GM12874 (cell line): ENCODE data around the gene GTF2H1.

Source experiments
- CTCF ChIP-seq: IDR thresholded peaks from 2 replicates; pipeline ENCODE4 v1.5.1; 2011; ENCODE audit warnings: low read depth, mild to moderate bottlenecking, control low read depth, low read length, moderate library complexity; ENCODE audit not compliant: insufficient read depth

The GTF2H1 gene

GRCh38 chr11:18379201-18379600 is 56.8 kb downstream of the GTF2H1 start:
- no peak for TF ChIP-seq CTCF

GRCh38 chr11:18383388-18384156 is 61.2 kb downstream of the GTF2H1 start:
- no peak for TF ChIP-seq CTCF

- TF ChIP-seq CTCF, result no peak
These were observed 61.8 kb downstream of the GTF2H1 start for GRCh38 chr11:18384157-18384641.

GRCh38 chr11:18390088-18390487 is 67.7 kb downstream of the GTF2H1 start:
- no peak for TF ChIP-seq CTCF

- TF ChIP-seq CTCF, result no peak
These were observed 70.3 kb downstream of the GTF2H1 start for GRCh38 chr11:18392434-18393321.

- no peak for TF ChIP-seq CTCF
These were observed 71.4 kb downstream of the GTF2H1 start for GRCh38 chr11:18393581-18394274.
